GM08714 (cell line): Measurements from ENCODE around the gene TBC1D16.
"Not testable (repeated sequence)": the region's sequence is repeated elsewhere in the genome, so short reads cannot be mapped to it uniquely, and the experiment has no call there.

ENCODE experiments used
- H3K4me3 ChIP-seq: fragments of 200-500 bp; sonication (Bioruptor generic); 2 replicates; pipeline ENCODE4 v1.5.1; 2014; ENCODE audit warnings: mild to moderate bottlenecking, low read length, inconsistent platforms
- ZNF274 ChIP-seq: IDR thresholded peaks from 2 replicates; pipeline ENCODE4 v1.6.1; 2012; ENCODE audit warnings: mild to moderate bottlenecking, low read depth, low read length

Gene TBC1D16

DNA sequence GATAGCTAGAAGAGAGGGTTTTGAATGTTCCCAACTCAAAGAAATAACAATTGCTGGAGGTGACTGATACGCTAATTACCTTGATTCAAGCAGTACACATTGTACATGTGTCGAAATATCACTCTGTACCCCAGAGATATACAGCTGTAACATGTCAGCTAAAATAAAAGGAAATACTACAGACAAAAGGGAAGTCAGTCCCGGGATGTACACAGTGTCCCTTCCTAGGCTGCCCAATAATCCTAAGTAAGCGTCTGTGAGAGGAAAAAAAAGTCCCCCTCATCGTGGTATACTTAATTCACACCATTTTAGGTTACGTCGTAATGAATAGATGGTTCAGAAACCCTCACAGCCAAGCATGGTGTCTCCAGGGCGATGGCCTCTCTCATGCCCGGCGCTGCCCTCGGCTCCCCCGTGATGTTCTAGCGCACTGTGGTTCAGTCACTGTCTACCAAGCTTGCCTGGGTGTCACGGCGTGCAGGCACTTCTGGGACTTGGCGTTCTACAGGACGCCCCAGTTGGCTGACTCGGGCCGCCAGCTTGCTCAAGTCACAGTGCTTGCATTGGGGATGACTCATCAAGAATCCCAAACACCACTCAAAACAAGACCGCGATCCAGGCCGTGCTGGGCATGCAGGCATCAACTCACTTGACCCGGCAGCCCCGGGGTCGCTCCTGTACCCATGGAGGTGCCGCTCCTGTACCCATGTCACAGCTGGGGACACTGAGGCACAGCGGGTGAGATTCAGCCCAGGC, 28.3 kb upstream of the TBC1D16 start:
- H3K4me3 ChIP-seq, result no peak overlapping the region
- TF ChIP-seq ZNF274, result no peak

DNA sequence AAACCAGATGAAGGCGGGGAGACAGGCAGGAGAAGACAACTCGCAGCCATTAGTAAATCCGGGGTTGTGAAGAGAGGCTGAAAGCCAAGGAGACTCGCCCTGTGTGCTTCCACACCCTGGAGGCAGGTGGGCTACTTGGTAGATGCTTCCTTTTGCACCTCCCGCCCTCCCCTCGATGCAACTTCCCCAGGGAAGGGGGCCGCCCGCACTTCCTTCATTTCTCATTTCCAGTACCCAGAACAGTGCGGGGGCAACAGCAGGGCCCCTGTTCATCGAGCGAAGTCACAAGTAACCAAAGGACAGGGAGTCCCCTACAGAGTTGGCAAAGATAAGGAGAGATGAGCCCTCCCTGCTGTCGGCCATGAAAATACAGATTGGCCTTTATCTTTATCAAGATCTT, 25.7 kb upstream of the TBC1D16 start:
- no peak for TF ChIP-seq ZNF274
- no peak overlapping the region for H3K4me3 ChIP-seq

DNA sequence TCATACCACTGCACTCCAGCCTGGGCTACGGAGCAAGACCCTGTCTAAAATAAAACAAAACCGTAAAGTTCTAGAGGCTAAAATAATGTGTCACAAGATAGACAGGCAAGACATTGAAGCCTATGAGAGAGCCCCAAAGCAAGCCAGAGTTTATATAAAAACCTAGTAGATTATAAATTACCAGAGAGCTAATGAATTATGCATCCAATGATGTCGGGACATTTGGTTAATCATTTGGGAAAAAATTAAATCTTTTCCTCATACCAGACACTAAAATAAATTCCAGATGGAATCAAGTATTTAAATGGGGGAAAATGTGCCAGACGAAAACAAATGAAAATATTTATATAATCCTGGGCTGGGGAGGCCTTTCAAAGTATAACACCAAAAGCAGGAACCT, 25.0 kb upstream of the TBC1D16 start:
- TF ChIP-seq ZNF274, result no peak
- no peak overlapping the region for H3K4me3 ChIP-seq

DNA sequence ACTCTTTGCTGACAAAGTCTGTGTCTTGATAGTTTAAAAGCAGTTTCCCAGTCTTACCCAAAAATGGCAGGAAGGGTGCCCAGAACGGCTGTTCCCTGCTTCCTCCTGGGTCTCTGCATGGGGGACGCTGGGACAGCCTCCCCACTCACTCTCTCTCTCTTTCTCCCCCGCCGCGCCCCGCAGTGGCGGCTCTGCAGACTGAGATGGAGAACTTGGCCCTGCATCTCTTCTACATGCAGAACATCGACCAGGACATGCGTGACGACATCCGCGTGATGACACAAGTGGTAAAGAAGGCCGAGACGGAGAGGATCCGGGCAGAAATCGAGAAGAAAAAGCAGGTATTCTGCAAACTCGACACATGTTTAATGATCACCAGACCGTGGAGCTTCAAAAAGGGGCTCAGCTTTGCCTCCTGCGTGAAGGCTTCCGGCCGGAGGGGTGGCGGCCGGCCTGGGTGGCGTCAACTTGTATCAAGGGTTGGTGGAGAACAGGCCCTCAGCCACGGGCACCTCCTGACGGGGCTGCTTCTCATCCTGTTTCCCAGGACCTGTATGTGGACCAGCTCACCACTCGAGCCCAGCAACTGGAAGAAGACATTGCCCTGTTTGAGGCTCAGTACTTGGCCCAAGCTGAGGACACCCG, 22.8 kb upstream of the TBC1D16 start:
- no peak for TF ChIP-seq ZNF274
- H3K4me3 ChIP-seq, result no peak overlapping the region

DNA sequence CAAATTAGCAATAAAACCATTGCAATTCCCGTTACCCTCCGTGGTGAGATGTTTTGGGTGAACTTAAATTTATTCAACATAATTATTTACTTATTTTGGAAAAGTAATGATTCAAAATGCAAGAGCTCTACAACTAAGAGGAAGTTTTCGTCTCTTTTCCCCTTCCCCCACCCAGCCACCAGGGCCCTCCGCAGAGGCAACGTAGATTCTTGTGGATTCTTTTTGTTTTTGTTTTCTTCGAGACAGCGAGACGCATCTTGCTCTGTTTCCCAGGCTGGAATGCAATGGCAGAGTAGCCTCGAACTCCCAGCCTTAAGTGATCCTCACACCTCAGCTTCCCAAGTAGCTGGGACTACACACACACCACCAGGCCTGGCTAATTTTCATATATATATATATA, 19.9 kb upstream of the TBC1D16 start:
- TF ChIP-seq ZNF274, result no peak
- H3K4me3 ChIP-seq, result no peak overlapping the region

DNA sequence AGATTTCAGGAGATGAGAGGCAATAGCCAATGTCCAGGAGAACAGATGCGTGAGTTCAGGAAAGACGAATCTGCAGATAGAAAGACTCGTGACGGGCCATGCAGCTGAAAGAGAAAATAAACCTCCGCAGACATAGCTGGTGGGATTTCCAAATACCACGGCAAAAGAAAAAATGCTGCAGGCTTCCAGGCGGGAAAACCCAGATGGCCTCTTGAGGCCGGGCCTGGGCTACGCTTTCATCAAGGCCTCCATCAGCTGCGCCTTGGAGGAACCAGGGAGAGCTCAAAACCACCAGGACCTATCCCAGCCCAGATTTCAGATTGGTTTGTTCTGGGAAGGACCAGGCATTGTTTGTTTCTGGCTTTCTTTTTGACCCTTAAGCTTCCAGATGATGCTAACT, 17.4 kb upstream of the TBC1D16 start:
- no peak for TF ChIP-seq ZNF274
- H3K4me3 ChIP-seq, result no peak overlapping the region

DNA sequence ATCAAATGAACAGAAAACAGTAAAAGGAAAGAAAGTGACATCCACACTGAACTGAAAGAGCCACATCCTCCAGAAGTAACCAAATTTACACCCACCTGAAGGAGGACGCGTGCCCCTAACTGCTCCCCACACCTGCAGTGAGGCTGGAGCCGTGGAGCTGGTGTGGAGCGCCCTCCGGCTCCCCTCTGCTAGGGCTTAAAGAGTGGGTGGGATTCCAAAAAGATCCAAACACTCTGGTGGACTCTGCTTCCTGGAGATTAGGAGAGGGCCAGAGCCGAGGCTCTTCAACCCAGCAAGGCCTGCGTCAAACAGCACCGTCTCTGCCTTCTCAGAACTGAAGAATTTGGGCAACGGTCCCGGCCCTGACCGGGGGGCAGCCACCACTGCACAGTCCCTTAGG, 16.0 kb upstream of the TBC1D16 start:
- no peak for TF ChIP-seq ZNF274
- no peak overlapping the region for H3K4me3 ChIP-seq

DNA sequence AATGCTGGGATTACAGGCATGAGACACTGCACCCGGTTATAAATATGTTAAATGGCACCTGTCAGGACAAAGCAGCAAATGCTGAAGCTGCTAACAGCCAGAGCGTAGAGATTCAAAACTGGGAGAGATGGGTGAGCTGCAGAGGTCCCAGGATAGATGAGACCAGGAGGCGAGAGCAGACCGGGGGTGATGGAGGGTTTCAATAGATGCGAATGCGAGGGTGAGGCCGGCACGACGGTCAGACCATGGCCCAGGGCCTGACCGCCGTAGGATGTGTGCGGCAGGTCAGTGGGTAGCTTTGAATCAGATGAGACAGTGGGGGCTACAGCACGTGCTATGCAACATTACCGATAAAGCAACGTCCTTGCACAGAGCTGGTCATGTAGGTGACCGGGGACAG, 15.0 kb upstream of the TBC1D16 start:
- H3K4me3 ChIP-seq, result no peak overlapping the region
- TF ChIP-seq ZNF274, result no peak

DNA sequence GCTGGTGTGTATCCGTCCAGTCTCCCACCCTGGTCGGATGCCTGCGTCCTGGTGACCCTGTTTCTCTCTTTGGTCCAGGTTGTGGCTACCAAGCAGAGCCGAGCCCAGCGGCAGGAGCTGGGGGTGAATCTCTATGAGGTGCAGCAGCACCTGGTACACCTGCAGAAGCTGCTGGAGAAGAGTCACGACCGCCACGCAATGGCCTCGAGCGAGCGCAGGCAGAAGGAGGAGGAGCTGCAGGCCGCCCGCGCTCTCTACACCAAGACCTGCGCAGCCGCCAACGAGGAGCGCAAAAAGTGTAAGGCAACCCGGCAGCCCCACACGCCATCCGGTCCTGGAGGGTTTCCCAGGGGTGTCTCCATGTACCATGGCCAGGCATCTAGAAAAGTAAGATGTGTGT, 14.3 kb upstream of the TBC1D16 start:
- TF ChIP-seq ZNF274, result no peak
- no peak overlapping the region for H3K4me3 ChIP-seq

DNA sequence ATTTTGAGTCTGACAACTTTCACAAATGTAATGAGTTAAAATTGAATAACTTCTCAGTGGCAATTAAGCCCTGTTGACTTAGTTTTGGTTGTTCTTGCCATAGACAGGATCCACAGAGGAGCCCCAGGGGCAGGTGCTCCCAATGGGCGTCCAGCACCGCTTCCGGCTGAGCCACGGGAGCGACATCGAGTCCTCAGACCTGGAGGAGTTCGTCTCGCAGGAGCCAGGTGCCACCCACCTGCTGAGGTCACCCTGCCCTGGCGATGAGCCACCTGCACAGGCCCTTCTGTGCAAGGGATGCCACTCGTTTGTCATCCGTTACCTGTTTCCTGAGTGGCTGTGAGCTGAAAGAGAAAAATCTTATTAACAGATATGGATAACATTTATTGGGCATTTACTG, 11.5 kb upstream of the TBC1D16 start:
- H3K4me3 ChIP-seq, result no peak overlapping the region
- no peak for TF ChIP-seq ZNF274

DNA sequence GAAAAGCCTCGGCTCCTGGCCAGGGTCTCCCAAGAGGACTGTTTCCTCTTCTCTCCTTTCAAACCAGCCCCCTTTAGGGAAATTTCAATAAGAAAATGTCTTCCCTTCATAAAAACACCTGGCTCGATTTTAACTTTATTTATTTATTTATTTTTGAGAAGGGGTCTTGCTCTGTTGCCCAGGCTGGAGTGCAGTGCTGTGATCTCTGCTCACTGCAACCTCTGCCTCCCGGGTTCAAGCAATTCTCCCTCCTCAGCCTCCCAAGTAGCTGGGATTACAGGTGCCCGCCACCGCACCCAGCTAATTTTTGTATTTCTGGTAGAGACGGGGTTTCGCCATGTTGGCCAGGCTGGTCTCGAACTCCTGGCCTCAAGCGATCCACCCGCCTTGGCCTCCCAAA, 11.0 kb upstream of the TBC1D16 start:
- H3K4me3 ChIP-seq, result not testable (repeated sequence)

DNA sequence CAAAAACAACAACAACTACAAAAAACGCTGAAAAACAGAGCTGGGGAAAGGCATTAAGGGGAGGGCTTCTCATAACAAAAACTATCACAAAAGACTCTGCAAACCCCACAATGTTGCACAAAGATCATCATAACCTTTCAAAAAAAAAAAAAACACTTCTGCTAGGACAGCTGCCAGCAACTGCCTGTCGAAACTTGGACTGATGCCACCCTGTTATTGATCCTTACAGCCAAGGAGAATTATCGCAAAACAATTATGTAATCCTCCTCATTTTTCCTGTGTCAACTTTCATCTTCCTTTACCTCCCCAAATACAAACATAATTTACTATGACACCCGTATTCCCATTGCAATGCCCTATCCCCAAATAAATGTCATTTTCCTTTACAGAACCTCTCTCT, 10.0 kb upstream of the TBC1D16 start:
- TF ChIP-seq ZNF274, result no peak
- H3K4me3 ChIP-seq, result no peak overlapping the region

DNA sequence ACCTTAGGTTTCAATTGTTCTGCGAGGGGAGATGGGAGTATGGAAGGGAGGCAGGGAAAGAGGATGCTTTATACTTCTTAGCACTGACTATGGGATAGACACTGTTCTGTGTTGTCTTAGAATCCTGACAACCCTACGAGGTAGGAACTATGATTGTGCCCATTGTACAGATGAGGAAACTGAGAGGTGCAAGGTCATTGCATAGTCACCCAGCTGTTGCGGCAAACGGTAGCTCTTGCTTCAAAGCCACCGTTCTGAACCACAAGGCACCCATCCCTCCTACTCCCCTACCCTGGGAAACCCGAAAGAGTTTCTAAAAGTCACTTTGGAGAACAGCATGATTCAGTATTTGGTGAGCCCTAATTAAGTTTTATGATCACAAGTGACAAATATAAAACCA, 8.3 kb upstream of the TBC1D16 start:
- TF ChIP-seq ZNF274, result no peak
- H3K4me3 ChIP-seq, result no peak overlapping the region

DNA sequence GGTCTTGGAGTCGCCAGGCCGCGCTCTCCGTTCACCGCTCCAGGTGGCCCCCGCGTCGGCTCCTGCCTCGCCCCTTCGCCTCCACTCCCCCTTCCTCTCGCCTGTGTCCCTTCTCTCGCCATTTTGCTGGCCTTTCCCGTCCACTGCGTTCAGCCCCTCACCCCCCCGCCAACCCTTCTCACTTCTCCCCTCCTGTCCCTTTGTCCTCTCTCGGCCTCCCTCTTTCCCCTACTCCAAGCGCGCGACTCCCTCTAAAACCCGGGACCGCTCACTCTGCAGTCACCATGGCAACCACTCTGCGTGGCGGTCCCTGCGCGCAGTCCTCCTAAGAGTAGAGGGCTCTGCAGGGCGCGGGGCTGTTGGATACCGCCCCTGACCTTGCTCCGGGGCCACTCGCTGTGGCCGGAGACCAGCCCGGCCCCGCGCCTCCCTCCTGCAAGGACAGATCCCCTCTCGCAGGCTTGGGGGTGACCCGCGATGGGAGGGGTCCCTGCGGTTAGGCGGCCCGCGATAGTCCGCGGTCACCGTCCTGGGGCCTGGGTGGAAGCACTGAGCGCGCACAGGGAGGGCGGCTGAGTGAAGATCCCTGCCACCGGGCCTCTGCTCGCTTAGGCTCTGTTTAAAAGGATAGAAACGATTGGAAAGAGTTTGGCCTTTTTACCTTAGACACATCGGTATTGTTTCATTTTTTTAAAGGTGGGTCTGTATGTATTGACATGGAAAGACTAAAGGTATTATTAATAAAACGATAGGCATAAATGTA, 1.2 kb upstream of the TBC1D16 start:
- TF ChIP-seq ZNF274, result no peak
- H3K4me3 ChIP-seq, result peak overlapping the region; percentile 43
